Loucy (cell line): ENCODE results near the gene TAS2R31.

Experiments used
- EZH2phosphoT487 ChIP-seq: fragments of 200-600 bp; IDR thresholded peaks from 2 replicates; pipeline ENCODE4 v1.6.1; 2018; ENCODE audit warnings: antibody characterized with exemption, mild to moderate bottlenecking, moderate library complexity, borderline replicate concordance
- TF ChIP-seq, protein P1 (sequence below): fragments of 200-600 bp; sonication (generic); conservative IDR thresholded peaks from 2 replicates; pipeline ENCODE4 v1.5.1; 2014; ENCODE audit warnings: mild to moderate bottlenecking, antibody characterized with exemption, low read length

DNA sequence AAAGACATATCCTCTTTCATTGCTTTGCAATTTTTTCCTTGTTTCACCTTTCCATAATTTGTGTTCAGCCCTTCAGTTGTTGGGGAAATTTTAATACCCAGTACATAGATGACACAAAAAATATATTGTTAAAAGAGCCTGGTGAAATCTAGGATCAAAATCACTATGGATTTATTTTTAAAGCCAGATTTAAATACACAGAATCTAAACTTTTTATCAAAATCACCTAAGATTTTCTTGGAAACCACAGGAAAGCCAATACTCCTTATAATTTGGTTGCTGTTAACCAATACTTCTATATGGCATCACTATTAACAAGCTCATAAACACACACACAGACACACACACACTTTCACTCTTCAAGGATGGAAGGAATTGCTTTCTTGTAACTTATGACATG, 33.0 kb downstream of the TAS2R31 start, which contains the start of gene TAS2R20:
- TF ChIP-seq, protein P1, sequence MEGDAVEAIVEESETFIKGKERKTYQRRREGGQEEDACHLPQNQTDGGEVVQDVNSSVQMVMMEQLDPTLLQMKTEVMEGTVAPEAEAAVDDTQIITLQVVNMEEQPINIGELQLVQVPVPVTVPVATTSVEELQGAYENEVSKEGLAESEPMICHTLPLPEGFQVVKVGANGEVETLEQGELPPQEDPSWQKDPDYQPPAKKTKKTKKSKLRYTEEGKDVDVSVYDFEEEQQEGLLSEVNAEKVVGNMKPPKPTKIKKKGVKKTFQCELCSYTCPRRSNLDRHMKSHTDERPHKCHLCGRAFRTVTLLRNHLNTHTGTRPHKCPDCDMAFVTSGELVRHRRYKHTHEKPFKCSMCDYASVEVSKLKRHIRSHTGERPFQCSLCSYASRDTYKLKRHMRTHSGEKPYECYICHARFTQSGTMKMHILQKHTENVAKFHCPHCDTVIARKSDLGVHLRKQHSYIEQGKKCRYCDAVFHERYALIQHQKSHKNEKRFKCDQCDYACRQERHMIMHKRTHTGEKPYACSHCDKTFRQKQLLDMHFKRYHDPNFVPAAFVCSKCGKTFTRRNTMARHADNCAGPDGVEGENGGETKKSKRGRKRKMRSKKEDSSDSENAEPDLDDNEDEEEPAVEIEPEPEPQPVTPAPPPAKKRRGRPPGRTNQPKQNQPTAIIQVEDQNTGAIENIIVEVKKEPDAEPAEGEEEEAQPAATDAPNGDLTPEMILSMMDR, result no peak
- TF ChIP-seq EZH2phosphoT487, result no peak
